Measurements from ENCODE around the gene MAGIX.

MAGIX gene

GRCh38 chrX:49177338-49177833 lies 14.8 kb downstream of the MAGIX start:
- Histone ChIP-seq H3K9ac (ENCODE audit: low read length) (no peak overlapping the region), H3F3A (ENCODE audit: insufficient read depth) (0 out of 2 replicates have a peak, but pooled peaks cover 3% of the 10 kb centered on the region), H2AFZ (ENCODE audit: low read depth, low read length, severe bottlenecking) (no peak overlapping the region), H3K79me2 (ENCODE audit: insufficient read depth, low read length) (peaks cover 9% of the 10 kb centered on the region; the same call in 1 of the 2 replicates), H3K9me2 (replicated peaks; ENCODE audit: insufficient read depth, low read length) (no peaks in the 10 kb centered on the region), H3K27me3 (ENCODE audit: low read length) (no peaks in the 10 kb centered on the region), H3K9me3 (ENCODE audit: insufficient read depth, low read length) (no peaks in the 10 kb centered on the region), H4K20me1 (ENCODE audit: low read depth, low read length) (0 out of 2 replicates have a peak, but pooled peaks cover 3% of the 10 kb centered on the region), H3K27ac (ENCODE audit: low read depth, low read length) (no peak overlapping the region), H3K4me3 (ENCODE audit: insufficient read depth, low read length, poor library complexity, severe bottlenecking) (no peak overlapping the region), H3K36me3 (ENCODE audit: low read length) (no peaks in the 10 kb centered on the region), H3K4me2 (ENCODE audit: low read depth, low read length, poor library complexity, severe bottlenecking) (no peak overlapping the region)
- TF ChIP-seq CTCF (IDR thresholded peaks at IDR 0.05; ENCODE audit: insufficient read depth, low read length, poor library complexity, severe bottlenecking) (no peak), EZH2phosphoT487 (conservative IDR thresholded peaks at IDR 0.05; ENCODE audit: low read length) (no peak)

- H3K4me3 ChIP-seq (ENCODE audit: insufficient read depth, low read length, poor library complexity, severe bottlenecking): no peak overlapping the region
- H2AFZ ChIP-seq (ENCODE audit: low read depth, low read length, severe bottlenecking): no peak overlapping the region
- H3K9me2 ChIP-seq (replicated peaks; ENCODE audit: insufficient read depth, low read length): no peaks in the 10 kb centered on the region
- 0 out of 2 replicates have a peak, but pooled peaks cover 2% of the 10 kb centered on the region for H3F3A ChIP-seq (ENCODE audit: insufficient read depth)
- no peaks in the 10 kb centered on the region for H3K36me3 ChIP-seq (ENCODE audit: low read length)
- no peak overlapping the region for H3K27ac ChIP-seq (ENCODE audit: low read depth, low read length)
- H3K4me2 ChIP-seq (ENCODE audit: low read depth, low read length, poor library complexity, severe bottlenecking): no peak overlapping the region
- H3K9me3 ChIP-seq (ENCODE audit: insufficient read depth, low read length): no peaks in the 10 kb centered on the region
- H4K20me1 ChIP-seq (ENCODE audit: low read depth, low read length): 0 out of 2 replicates have a peak, but pooled peaks cover under 1% of the 10 kb centered on the region
- TF ChIP-seq CTCF (IDR thresholded peaks at IDR 0.05; ENCODE audit: insufficient read depth, low read length, poor library complexity, severe bottlenecking): no peak
- no peak for TF ChIP-seq EZH2phosphoT487 (conservative IDR thresholded peaks at IDR 0.05; ENCODE audit: low read length)
- peaks cover 6% of the 10 kb centered on the region; the same call in 1 of the 2 replicates for H3K79me2 ChIP-seq (ENCODE audit: insufficient read depth, low read length)
- no peak overlapping the region for H3K9ac ChIP-seq (ENCODE audit: low read length)
- H3K27me3 ChIP-seq (ENCODE audit: low read length): no peaks in the 10 kb centered on the region
Observed at GRCh38 chrX:49177873-49178480, 15.4 kb downstream of the MAGIX start.

- H3K27me3 ChIP-seq (ENCODE audit: low read length): no peaks in the 10 kb centered on the region
- H3K9ac ChIP-seq (ENCODE audit: low read length): no peak overlapping the region
- H3K9me3 ChIP-seq (ENCODE audit: insufficient read depth, low read length): no peaks in the 10 kb centered on the region
- H3K4me2 ChIP-seq (ENCODE audit: low read depth, low read length, poor library complexity, severe bottlenecking): no peak overlapping the region
- no peak overlapping the region for H3K4me3 ChIP-seq (ENCODE audit: insufficient read depth, low read length, poor library complexity, severe bottlenecking)
- no peaks in the 10 kb centered on the region for H3F3A ChIP-seq (ENCODE audit: insufficient read depth)
- H2AFZ ChIP-seq (ENCODE audit: low read depth, low read length, severe bottlenecking): no peak overlapping the region
- no peaks in the 10 kb centered on the region for H4K20me1 ChIP-seq (ENCODE audit: low read depth, low read length)
- 0 out of 2 replicates have a peak, but pooled peaks cover under 1% of the 10 kb centered on the region for H3K79me2 ChIP-seq (ENCODE audit: insufficient read depth, low read length)
- H3K9me2 ChIP-seq (replicated peaks; ENCODE audit: insufficient read depth, low read length): no peaks in the 10 kb centered on the region
- TF ChIP-seq CTCF (IDR thresholded peaks at IDR 0.05; ENCODE audit: insufficient read depth, low read length, poor library complexity, severe bottlenecking) (no peak), EZH2phosphoT487 (conservative IDR thresholded peaks at IDR 0.05; ENCODE audit: low read length) (no peak)
- H3K36me3 ChIP-seq (ENCODE audit: low read length): no peaks in the 10 kb centered on the region
- H3K27ac ChIP-seq (ENCODE audit: low read depth, low read length): no peak overlapping the region
Observed at GRCh38 chrX:49178537-49178936, 16.0 kb downstream of the MAGIX start.

All from SU-DHL-6 (cell line).